ENCODE results near the gene ZGRF1.

- no peak for TF ChIP-seq CTCF (IDR thresholded peaks at IDR 0.05; ENCODE audit: extremely low read depth in 1 of 2, insufficient read depth in 1 of 2, low read depth in 1 of 2, low read length in 2 of 2)
- no peak for TF ChIP-seq MAX (IDR thresholded peaks at IDR 0.05; ENCODE audit: insufficient read depth, insufficient read length)
Observed at GRCh38 chr4:112664611-112665010, 27.9 kb upstream of the ZGRF1 start.

All from endothelial cell of umbilical vein (primary cell).